AG09319 (cell line): ENCODE measurements around the gene LRRC52.

Experiments used
- DNase-seq: peaks from one replicate; pipeline ENCODE4 v3.0.0-alpha.2; 2010; ENCODE audit warnings: low read depth; ENCODE audit errors: extremely low read depth
- CTCF ChIP-seq: IDR thresholded peaks from 2 replicates; pipeline ENCODE4 v1.5.1; 2011; ENCODE audit warnings: low read depth, mild to moderate bottlenecking, inconsistent platforms, low read length, moderate library complexity

The LRRC52 gene

GRCh38 chr1:165525708-165526107 is 18.1 kb upstream of the LRRC52 start:
- DNase-seq = no peak
- no peak for TF ChIP-seq CTCF

- no peak for DNase-seq
- no peak for TF ChIP-seq CTCF
Measured at GRCh38 chr1:165527251-165528007, 16.4 kb upstream of the LRRC52 start.

DNA sequence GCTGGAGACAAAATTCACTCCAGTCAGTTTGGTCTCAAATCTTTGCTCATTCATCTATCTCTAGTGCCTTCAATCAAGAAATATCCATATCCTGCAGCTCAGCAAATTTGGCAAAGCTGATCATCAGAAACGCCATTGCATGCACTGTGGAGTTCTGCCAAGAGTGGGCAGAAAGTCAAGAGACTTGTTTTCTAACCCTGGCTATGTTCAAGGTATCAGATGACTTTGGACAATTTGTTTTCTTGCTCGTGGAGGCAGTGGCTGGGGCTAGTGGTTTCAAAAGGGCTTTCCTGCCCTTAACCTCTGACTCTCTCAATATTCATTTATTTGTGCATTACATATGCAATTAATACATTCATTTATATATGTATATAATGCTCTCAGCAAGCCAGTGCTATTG is 12.8 kb upstream of the LRRC52 start:
- TF ChIP-seq CTCF = no peak
- DNase-seq = no peak

DNA sequence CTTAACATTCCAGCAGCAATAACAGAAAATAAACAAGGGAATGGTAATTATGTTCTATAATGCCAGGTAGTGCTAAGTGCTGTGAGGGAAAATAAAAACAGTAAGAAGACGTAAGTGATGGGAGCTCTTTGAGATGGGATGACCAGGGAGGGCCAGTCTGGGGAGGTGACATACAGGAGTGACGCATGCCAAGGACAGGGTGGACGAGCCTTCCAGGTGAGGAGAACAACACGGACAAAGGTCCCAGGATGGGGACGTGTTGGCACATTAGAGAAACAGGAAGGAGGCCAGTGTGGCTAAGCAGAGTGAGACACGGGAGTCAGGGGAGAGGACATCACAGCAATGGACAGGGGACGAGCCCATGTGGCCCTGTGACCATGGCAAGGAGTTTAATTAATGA is 11.7 kb upstream of the LRRC52 start:
- no peak for TF ChIP-seq CTCF
- DNase-seq = no peak

DNA sequence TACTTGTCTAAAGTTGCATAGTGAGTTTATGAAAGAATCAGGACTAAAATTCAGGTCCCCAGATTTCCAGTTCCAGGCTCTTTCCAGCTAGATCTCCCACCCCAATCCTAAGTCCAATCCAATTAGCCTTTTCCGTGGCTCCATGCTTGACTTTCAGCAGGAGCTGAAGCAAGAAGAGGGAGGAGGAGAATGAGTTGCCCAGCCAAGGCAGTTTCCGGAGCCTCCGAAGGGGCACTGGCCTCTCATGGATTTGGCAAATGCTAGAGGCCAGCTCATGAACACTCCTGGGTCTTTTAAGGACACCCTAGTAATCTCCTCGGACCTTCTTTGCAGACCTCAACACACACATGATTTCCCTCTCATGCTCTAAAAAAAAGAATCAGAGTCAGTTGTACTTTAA is 10.5 kb upstream of the LRRC52 start:
- no peak for TF ChIP-seq CTCF
- DNase-seq = no peak

DNA sequence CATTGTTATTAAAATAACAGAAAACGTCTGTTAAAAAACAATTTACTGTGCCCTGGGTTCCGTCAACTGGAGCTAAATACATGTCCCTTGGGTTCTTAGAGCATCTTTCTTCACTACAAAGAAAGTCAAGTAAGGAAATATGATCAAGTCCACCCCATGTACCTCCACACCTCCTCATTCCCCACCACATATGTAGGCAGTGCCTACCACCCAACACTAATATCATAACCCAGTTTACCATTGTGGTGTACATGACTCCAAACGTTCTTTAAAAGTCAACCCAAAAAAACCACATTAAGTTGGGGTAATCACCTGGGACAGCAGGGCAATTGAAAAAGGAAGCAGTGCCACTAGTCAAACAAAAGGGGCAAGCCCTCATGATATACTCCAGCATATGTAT is 7.8 kb upstream of the LRRC52 start:
- no peak for TF ChIP-seq CTCF

DNA sequence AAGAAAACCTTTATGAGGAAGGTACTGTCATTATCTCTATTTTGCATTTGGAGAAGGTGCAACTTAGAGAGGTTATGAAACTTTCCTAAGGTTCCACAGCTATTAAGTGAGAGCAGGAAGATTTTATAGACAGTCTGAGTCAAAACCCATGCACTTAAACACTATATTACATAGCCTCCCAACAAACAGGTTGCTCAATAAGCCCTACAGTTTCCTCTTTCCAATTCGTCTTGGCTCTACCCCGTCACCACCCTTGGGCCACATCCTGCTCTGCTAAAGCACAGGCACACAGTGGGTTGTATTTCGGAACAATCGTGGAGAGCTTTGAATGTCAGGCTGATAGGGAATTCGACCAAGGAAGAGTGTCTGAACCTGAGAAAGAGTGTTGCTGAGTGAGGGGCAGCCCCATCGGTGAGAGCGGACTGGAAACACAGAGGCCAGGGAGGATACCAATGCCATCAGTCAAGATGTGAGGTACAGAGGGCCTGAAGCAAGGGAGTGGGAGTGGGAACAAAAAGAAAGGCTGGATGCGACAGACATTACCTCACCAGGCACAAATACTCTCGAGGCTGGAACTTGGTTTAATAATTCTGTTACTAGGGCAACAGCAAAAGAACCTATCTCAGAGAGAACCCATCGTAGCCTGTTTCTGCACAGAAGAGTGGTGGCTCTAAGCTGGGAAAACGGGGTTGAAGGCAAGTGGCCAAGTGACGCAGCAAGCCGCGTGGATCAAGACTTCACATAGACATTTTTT is 6.3 kb upstream of the LRRC52 start:
- no peak for TF ChIP-seq CTCF
- DNase-seq = no peak

More for the DNA sequence above, 7.8 kb upstream of the LRRC52 start:
- no peak for DNase-seq
